PC-3 (cell line): ENCODE results near the gene PALD1.

ENCODE experiments used
- CTCF ChIP-seq: fragments of 300-600 bp; sonication (generic); conservative IDR thresholded peaks from 2 replicates; pipeline ENCODE4 v1.5.1; 2017; ENCODE audit warnings: antibody characterized with exemption, low read depth, mild to moderate bottlenecking, low read length
- EZH2phosphoT487 ChIP-seq: fragments of 300-600 bp; sonication (generic); IDR thresholded peaks from 2 replicates; pipeline ENCODE4 v1.6.1; 2018; ENCODE audit warnings: mild to moderate bottlenecking, antibody characterized with exemption, low read length, borderline replicate concordance

- no peak for TF ChIP-seq CTCF
- no peak for TF ChIP-seq EZH2phosphoT487
Observed at GRCh38 chr10:70495691-70496261, 17.2 kb downstream of the PALD1 start.
